AG09319 (cell line): Measurements from ENCODE around the gene FUCA2.
"Not testable (repeated sequence)": the region's sequence is repeated elsewhere in the genome, so short reads cannot be mapped to it uniquely, and the experiment has no call there.

ENCODE experiments used
- DNase-seq: peaks from one replicate; pipeline ENCODE4 v3.0.0-alpha.2; 2010; ENCODE audit warnings: low read depth; ENCODE audit errors: extremely low read depth
- TF ChIP-seq, protein P1 (sequence below): IDR thresholded peaks from 2 replicates; pipeline ENCODE4 v1.5.1; 2011; ENCODE audit warnings: low read depth, mild to moderate bottlenecking, inconsistent platforms, low read length, moderate library complexity

FUCA2 gene

GRCh38 chr6:143450453-143451371 lies 60.8 kb downstream of the FUCA2 start, which contains the start of the genes ADAT2 and PEX3:
Gene ADAT2 (minus strand): TSS chr6:143450695. CDS start chr6:143450658, 37 bp downstream.
Gene PEX3 (plus strand): TSS chr6:143450805. CDS start chr6:143451043, 238 bp downstream.
- DNase-seq: peak; percentile 86
- TF ChIP-seq, protein P1, sequence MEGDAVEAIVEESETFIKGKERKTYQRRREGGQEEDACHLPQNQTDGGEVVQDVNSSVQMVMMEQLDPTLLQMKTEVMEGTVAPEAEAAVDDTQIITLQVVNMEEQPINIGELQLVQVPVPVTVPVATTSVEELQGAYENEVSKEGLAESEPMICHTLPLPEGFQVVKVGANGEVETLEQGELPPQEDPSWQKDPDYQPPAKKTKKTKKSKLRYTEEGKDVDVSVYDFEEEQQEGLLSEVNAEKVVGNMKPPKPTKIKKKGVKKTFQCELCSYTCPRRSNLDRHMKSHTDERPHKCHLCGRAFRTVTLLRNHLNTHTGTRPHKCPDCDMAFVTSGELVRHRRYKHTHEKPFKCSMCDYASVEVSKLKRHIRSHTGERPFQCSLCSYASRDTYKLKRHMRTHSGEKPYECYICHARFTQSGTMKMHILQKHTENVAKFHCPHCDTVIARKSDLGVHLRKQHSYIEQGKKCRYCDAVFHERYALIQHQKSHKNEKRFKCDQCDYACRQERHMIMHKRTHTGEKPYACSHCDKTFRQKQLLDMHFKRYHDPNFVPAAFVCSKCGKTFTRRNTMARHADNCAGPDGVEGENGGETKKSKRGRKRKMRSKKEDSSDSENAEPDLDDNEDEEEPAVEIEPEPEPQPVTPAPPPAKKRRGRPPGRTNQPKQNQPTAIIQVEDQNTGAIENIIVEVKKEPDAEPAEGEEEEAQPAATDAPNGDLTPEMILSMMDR: no peak

DNA sequence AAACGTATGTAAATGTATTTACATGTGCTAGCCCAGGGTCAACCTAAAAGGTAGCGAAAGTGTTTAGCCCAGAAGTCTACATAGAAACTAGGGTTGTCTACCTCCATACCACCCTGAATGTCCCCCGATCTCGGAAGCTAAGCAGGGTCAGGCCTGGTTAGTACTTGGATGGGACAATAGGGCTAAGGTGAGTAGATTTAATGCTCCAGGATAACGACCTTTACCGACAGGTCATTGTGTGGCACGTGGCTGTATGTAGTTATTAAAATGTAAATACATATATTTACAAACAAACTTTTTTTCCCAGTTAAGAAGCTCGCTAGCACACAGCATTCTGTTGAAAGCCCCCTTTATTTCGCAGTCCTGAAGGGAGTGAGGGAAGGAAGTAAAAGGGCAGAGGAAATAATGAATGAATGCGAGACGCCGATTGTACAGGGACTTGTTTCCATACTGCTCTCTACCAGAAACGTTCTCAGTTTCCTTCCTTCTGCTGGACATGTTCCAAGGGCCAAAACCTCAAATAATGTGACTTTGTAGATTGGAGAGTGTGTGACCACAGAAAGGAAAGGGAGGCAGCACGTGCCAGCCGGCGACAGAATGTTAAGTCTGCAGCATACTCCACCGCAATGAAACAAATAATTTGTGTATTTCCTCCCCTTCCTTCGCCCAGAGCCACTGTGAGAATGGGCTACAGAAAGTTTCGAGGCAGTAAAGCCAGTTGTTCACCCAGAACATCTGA lies 61.6 kb downstream of the FUCA2 start:
- TF ChIP-seq, protein P1: no peak
- DNase-seq: no peak

- TF ChIP-seq, protein P1: no peak
- DNase-seq: no peak
Observed at GRCh38 chr6:143449082-143449713, 62.3 kb downstream of the FUCA2 start.

- not testable (repeated sequence) for DNase-seq
Observed at GRCh38 chr6:143447865-143448264, 63.7 kb downstream of the FUCA2 start.
